Measurements from ENCODE around the gene GJB1. TPM values are rescaled to one million over a fixed set of nuclear protein-coding genes. Genes with fewer than 3 reads are reported as not detected.

Gene GJB1
- total and polyA plus RNA-seq, 9 of the 15 experiments (the other 6 are each of a cell fraction or from before 2014, with no cell fraction given): 0.11 TPM; not detected in 8

- CTCF ChIA-PET (ENCODE audit: low intra/inter-chr PET ratio): no interaction called here
- H3K79me2 ChIP-seq (ENCODE audit: control insufficient read depth, insufficient read depth, low read length): no peaks in the 10 kb centered on the region
- H3K4me1 ChIP-seq (replicated peaks in 1 of 2; ENCODE audit: control insufficient read depth in 2 of 2, insufficient read depth in 2 of 2, low read length in 2 of 2): no peaks in the 10 kb centered on the region; a peak in 1 of 5 replicates
- no peak overlapping the region for H3K9ac ChIP-seq (ENCODE audit: insufficient read depth in 1 of 2, low read depth in 2 of 2, low read length in 2 of 2)
- FAIRE-seq: no peak
- no peaks in the 10 kb centered on the region for H3K36me3 ChIP-seq (ENCODE audit: control insufficient read depth, insufficient read depth, low read length)
- H2AFZ ChIP-seq (ENCODE audit: low read depth, low read length): no peak overlapping the region
- no TSS peak for BruUV-seq (replicated peaks)
- no peak overlapping the region for H3K27ac ChIP-seq (ENCODE audit: extremely low read depth, low read depth, low read length)
- H3K27me3 ChIP-seq (ENCODE audit: control insufficient read depth in 2 of 2, insufficient read depth in 2 of 2, low read length in 2 of 2): peaks cover 0 to 32% of the 10 kb centered on the region in 2 experiments; a peak in 4 of 5 replicates
- ATAC-seq: no peak
- POLR2A ChIA-PET: interaction anchor here (0.6 kb wide), 1 partner anchor 33 kb away, joined by 3 read pairs; no protein-coding TSS in a partner anchor
- no peaks in the 10 kb centered on the region for H3K9me3 ChIP-seq (replicated peaks; ENCODE audit: control insufficient read depth, insufficient read depth, low read depth, low read length)
- no peaks in the 10 kb centered on the region for H3K9me1 ChIP-seq (ENCODE audit: control insufficient read depth, insufficient read depth, low read length)
- WGBS (ENCODE audit: insufficient coverage, low coverage, missing lambda C conversion rate): 11% methylated on average over 6 of the region's 6 CpGs
- no peak for DNase-seq (ENCODE audit: extremely low read depth in 1 of 4, low spot score in 3 of 4)
- H3K4me2 ChIP-seq (ENCODE audit: insufficient read depth, low read length): no peak overlapping the region
- intact Hi-C loops (cut with micrococcal nuclease) (no loop called here), in situ Hi-C loops (cut with MboI) (no loop called here)
- TF ChIP-seq CAMTA2 (CRISPR knock-in tag; conservative IDR thresholded peaks at IDR 0.05): no peak
- TF ChIP-seq FOXO4 (CRISPR knock-in tag; IDR thresholded peaks at IDR 0.05): no peak
- TF ChIP-seq ZNF280B (CRISPR knock-in tag; IDR thresholded peaks at IDR 0.05): no peak
- TF ChIP-seq HINFP (tag; conservative IDR thresholded peaks at IDR 0.05; ENCODE audit: low read depth): no peak
- no peak for TF ChIP-seq SRSF3 (IDR thresholded peaks at IDR 0.05; ENCODE audit: insufficient read depth, low read length)
- H4K20me1 ChIP-seq (replicated peaks; ENCODE audit: control insufficient read depth, insufficient read depth, low read length): no peaks in the 10 kb centered on the region
- no peak overlapping the region for H3K4me3 ChIP-seq
These were observed 6.5 kb upstream of the GJB1 start for GRCh38 chrX:71216485-71216884.

All from K562 (cell line).